HG03139 (cell line): Measurements from ENCODE around the gene ELAC2.

ENCODE experiments used
- ATAC-seq: cut with Tn5 transposase; IDR thresholded peaks from one replicate; pipeline ENCODE4 v1.9.1; 2021; ENCODE audit not compliant: unreplicated experiment

The ELAC2 gene

GRCh38 chr17:13017655-13018459 is at the start of gene ELAC2:
TSS of gene ELAC2 (minus strand) at chr17:13018027. CDS start at chr17:13017947, 80 bp downstream.
- peak; percentile 98 for ATAC-seq

DNA sequence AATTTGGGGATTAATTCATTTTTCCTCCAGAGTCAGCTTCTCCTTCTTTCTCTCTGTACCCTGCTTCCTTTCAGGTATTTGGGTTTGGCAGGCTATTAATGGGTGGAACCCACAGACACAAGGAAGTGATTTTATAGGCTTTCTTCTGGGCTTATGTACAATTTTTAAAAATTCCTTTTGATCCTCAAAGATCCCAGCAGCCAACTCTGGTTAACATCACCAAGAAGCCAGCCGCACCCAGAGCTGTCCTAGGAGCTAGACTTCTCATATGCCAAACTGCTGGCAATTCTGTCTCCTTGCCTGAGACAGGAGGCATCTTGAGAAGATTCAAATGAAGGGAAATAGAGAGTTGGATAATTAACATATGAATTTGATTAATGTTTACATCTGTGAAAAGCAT is 47.2 kb upstream of the ELAC2 start:
- no peak for ATAC-seq

- ATAC-seq = no peak
Observed at GRCh38 chr17:13055131-13055530, 37.3 kb upstream of the ELAC2 start.

DNA sequence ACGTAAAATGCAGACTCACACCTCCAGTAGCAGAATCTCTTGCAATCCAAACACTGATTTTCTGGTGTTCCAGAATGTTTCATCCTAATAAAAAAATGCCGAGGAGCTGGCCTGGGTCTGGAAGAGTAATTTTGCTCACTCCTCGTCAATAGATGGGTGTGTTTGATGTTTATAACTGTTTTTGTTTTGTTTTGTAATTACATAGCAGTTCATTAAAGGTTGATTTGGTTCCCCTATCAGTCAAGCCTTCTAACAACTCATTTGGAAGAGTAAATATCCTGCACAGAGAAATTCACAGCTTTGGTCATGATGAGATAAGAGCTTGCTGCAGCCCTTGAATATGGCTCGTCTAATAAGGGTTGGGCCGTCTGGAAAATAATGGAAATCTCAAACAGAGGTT is 36.8 kb upstream of the ELAC2 start:
- ATAC-seq = no peak

DNA sequence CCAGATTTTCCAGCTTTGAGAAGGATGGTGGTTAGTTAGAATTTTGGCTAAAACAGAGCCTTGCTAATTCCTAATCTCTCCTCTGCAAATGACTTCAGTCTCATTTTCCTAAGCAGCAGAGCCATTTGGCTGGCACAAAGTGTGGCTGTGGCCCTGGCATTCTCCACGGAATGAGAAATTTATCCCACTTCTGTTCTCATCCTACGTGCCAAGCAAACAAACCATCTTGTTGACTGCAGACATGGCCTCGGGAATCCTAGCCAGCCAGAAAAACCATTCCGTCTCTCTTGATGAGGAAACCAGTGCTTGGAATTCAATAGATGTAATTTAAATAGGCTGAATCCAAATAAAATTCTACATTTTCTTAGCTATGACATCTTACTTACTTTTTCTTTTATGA is 34.1 kb upstream of the ELAC2 start:
- no peak for ATAC-seq

DNA sequence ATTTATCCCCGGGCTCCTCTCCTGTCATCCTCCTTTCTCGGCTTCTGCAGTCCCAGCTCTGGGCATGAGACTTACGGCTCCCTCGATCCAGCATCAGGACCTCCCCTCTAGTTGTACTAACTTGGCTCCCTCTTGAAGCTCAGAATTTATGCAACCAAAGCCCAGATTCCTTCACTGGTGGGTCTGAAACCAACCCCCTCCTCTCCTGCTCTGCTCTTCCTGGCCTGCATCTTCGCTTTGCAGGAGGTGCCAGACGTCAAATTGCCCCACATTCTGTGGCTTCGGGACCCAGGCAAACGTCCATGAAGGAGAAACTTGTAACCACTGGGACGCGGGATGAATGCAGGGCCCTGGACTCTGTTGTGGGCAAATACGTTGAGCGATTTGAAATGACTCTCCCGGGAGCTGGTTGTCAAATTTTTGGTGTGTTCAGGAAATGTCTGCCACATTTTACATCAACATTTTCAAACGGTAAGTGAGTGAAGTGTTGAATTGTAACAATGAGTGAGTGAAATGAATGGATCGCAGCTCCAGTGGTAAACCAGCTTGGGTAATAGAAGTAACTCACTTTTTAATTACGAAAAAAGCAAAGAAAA is 29.3 kb upstream of the ELAC2 start:
- no peak for ATAC-seq

GRCh38 chr17:13046361-13046760 is 28.5 kb upstream of the ELAC2 start:
- ATAC-seq = no peak

- no peak for ATAC-seq
Observed at GRCh38 chr17:13044572-13045065, 26.8 kb upstream of the ELAC2 start.

- ATAC-seq = no peak
Observed at GRCh38 chr17:13038931-13039665, 21.3 kb upstream of the ELAC2 start.

DNA sequence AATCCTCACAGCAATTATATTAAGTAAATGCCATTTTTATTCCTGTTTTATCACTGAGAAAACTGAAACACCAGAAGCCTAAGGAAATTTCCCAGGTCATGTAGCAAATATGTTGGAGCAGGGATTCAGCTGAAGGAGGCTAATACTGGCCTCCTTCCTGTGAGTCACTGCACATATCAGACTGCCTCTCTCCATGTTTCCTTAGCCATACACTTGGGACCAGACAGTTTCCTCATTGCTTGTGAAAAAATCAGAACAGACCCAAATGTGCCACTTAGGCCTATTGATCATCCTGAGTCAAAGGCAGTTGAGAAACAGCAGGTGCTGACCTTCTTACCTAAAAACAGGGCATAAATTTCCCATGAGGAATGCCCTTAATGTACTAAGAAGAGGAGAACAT is 18.9 kb upstream of the ELAC2 start:
- no peak for ATAC-seq

DNA sequence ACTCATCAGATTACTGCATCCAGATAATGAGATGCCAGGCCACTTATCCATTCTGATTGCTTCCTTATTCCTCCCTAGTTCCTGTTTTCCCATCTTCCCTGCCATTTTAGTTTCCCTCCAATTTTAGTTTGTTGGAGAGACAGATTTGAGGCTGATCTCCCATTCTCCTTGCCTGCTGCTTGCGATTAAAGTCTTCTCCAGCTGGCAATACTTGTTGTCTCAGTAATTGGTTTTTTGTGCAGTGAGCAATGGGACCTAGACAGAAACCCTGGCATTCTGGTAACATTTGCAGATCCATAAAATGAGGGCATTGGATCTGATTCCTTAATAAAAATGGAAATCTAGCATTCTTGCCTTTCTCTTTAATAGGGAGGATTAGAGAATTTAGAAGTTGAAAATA is 17.6 kb upstream of the ELAC2 start:
- ATAC-seq = no peak

GRCh38 chr17:13031718-13032350 is 14.0 kb upstream of the ELAC2 start:
- no peak for ATAC-seq

DNA sequence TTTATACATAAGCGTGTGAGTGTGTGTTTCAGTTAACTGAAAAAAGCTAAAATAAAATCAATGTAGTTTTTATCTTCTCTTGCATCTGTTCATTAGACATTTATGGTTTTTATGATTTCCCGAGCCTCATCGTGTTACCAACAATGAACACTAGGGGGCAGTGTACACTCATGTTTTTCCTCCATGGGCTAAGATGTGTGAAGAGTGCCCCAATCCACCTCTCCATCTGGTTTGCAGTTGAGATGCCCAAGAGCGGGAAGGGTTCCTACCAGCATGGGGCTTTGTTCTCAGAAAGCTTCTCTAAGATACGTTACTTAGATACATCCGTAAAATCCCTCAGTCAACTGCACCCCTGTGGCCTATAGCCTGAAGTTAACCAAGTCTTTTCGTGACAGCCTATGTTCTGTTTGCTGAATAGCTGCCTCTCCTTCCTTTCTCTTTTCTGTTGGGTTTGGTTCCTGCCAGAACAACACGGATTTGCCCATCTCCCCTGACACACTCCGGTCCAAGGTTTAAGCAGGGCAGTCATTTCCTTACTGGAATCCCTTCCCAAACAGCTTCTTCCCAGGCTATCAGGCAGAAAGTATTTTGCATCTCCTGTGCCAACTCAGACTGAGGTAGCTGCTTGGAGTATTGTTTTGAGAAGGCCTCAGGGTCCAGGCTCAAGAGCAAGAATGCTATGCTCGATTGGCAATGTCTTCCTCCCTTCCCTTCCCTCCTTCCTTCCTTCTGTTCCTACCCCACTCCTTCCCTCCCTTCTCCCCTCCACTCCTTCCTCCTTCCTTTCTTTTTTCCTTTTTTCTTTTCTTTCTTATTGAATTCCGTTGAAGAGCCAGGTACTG is 12.9 kb upstream of the ELAC2 start:
- ATAC-seq = no peak

DNA sequence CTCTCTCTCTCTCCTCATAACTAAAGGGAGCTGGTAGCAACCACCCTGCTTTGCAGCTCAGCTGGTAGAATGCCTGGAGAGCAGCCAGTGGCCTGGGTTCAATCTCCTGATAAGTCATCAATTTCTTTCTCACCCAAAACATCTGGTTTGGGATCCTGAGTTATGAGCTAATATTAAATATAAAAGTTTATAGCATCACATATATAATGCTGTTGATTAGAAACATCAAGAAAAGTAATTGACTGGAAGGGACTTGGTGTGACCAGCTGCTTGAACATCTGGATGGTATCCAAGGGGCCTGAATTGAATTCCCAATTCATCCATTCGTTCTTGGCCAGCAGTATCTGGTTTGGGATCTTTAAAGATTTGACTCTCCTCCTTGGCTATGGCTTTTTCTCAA is 12.2 kb upstream of the ELAC2 start:
- no peak for ATAC-seq

DNA sequence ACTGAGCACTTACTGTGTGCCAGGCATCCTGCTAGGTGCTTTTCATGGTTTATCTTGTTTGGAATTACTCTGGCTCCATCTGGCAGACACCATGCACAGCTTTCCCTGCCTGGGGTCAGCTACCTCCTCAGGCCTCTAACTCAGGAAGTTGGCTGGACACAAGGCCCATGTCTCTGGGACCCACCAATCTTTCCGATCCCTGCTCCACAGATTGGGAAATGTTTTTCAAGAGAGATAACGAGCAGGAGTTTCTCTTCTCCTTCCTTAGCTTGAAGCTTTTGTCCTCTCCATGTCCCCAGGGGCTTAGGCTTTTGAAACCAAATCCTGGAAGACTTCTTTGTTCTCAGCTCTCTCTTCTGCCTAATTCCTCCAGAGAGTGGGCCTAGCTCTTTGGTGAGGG is 11.5 kb upstream of the ELAC2 start:
- no peak for ATAC-seq

GRCh38 chr17:13027246-13027645 is 9.4 kb upstream of the ELAC2 start:
- no peak for ATAC-seq

GRCh38 chr17:13025687-13026086 is 7.9 kb upstream of the ELAC2 start:
- no peak for ATAC-seq

- ATAC-seq = no peak
Observed at GRCh38 chr17:13025258-13025627, 7.4 kb upstream of the ELAC2 start.

GRCh38 chr17:13024526-13025257 is 6.9 kb upstream of the ELAC2 start:
- peak; percentile 79 for ATAC-seq

GRCh38 chr17:13024016-13024415 is 6.2 kb upstream of the ELAC2 start:
- ATAC-seq = no peak
